ENCODE data around the gene DYNAP.

Gene DYNAP, protein sequence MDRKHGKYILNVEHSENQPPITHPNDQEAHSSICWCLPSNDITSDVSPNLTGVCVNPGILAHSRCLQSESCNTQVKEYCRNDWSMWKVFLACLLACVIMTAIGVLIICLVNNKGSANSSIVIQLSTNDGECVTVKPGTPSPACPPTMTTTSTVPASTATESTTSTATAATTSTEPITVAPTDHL

GRCh38 chr18:54590945-54591344 is at the start of gene DYNAP:
DYNAP (plus strand) TSS chr18:54591245; CDS start chr18:54591283, 38 bp downstream.
- no peak for TF ChIP-seq CTCF (IDR thresholded peaks at IDR 0.05)
- H3K4me1 ChIP-seq: no peaks in the 10 kb centered on the region
- no peak within 1 kb of the TSS for H2AFZ ChIP-seq
- no peaks in the 10 kb centered on the region for H3K27me3 ChIP-seq (ENCODE audit: control insufficient read depth, insufficient read depth, low read length)
- H3K9me3 ChIP-seq (ENCODE audit: control insufficient read depth, low read length): no peaks in the 10 kb centered on the region
- no peak within 1 kb of the TSS for H3K4me3 ChIP-seq (ENCODE audit: low read depth, low read length)
- no peaks in the 10 kb centered on the region for H3K36me3 ChIP-seq (ENCODE audit: control insufficient read depth, insufficient read depth, low read length)
- no peak within 1 kb of the TSS for H3K4me2 ChIP-seq (ENCODE audit: low read length)
- no peaks in the 10 kb centered on the region for H3K79me2 ChIP-seq
- H3K9ac ChIP-seq: no peak within 1 kb of the TSS
- no peak within 1 kb of the TSS for H3K27ac ChIP-seq

DNA sequence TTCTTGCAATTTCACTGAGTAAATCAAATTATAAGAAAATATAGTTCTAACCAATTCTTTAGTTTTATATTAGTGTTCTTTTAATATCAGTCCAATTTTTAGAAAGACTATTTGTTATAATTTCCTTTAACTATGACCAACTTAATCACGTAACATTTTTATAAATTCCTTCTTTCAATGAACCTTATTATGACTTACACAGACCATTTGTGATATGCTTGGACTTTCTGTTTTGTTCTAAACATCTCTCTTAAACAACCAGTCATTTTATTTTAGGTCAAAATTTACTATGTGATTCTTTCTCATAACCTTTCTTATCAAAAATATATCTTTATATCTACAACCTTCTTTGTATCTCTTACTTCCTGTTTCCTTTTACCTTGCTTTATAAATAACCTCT is 39.5 kb upstream of the DYNAP start:
- H3K9ac ChIP-seq: no peak overlapping the region
- no peak overlapping the region for H2AFZ ChIP-seq
- no peaks in the 10 kb centered on the region for H3K4me1 ChIP-seq
- H3K4me3 ChIP-seq (ENCODE audit: low read depth, low read length): no peak overlapping the region
- TF ChIP-seq CTCF (IDR thresholded peaks at IDR 0.05): no peak
- no peaks in the 10 kb centered on the region for H3K9me3 ChIP-seq (ENCODE audit: control insufficient read depth, low read length)
- no peak overlapping the region for H3K4me2 ChIP-seq (ENCODE audit: low read length)
- H3K79me2 ChIP-seq: no peaks in the 10 kb centered on the region
- no peak overlapping the region for H3K27ac ChIP-seq
- no peaks in the 10 kb centered on the region for H3K36me3 ChIP-seq (ENCODE audit: control insufficient read depth, insufficient read depth, low read length)
- H3K27me3 ChIP-seq (ENCODE audit: control insufficient read depth, insufficient read depth, low read length): no peaks in the 10 kb centered on the region

GRCh38 chr18:54555286-54555685 is 35.8 kb upstream of the DYNAP start:
- no peaks in the 10 kb centered on the region for H3K36me3 ChIP-seq (ENCODE audit: control insufficient read depth, insufficient read depth, low read length)
- no peak overlapping the region for H3K9ac ChIP-seq
- no peak overlapping the region for H3K4me3 ChIP-seq (ENCODE audit: low read depth, low read length)
- H3K27me3 ChIP-seq (ENCODE audit: control insufficient read depth, insufficient read depth, low read length): no peaks in the 10 kb centered on the region
- TF ChIP-seq CTCF (IDR thresholded peaks at IDR 0.05): no peak
- H3K4me2 ChIP-seq (ENCODE audit: low read length): no peak overlapping the region
- no peak overlapping the region for H3K27ac ChIP-seq
- H3K79me2 ChIP-seq: no peaks in the 10 kb centered on the region
- H3K4me1 ChIP-seq: no peaks in the 10 kb centered on the region
- no peaks in the 10 kb centered on the region for H3K9me3 ChIP-seq (ENCODE audit: control insufficient read depth, low read length)
- no peak overlapping the region for H2AFZ ChIP-seq

DNA sequence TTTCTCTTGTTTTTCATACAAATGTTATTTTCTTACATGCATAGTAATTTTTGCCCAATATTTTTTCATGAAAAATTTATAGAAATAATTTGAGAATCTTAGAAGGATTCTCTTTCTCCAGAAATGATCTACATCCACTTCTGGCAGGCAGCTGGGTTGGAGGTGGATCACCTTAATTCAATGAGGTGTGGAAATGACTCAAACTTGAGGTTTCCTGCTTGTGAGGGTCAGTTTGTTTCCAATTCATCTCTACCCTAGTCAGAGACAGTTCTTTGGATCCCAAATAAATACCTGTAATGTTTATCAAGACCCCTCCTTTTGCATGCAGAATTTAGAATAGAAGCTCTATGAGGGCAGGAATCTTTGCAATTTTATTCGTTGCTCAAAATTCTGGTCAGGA is 35.0 kb upstream of the DYNAP start:
- H3K9me3 ChIP-seq (ENCODE audit: control insufficient read depth, low read length): no peaks in the 10 kb centered on the region
- no peak overlapping the region for H3K27ac ChIP-seq
- H3K4me1 ChIP-seq: no peaks in the 10 kb centered on the region
- H3K27me3 ChIP-seq (ENCODE audit: control insufficient read depth, insufficient read depth, low read length): no peaks in the 10 kb centered on the region
- no peak for TF ChIP-seq CTCF (IDR thresholded peaks at IDR 0.05)
- H3K4me3 ChIP-seq (ENCODE audit: low read depth, low read length): no peak overlapping the region
- H3K4me2 ChIP-seq (ENCODE audit: low read length): no peak overlapping the region
- H3K9ac ChIP-seq: no peak overlapping the region
- H3K36me3 ChIP-seq (ENCODE audit: control insufficient read depth, insufficient read depth, low read length): no peaks in the 10 kb centered on the region
- no peak overlapping the region for H2AFZ ChIP-seq
- H3K79me2 ChIP-seq: no peaks in the 10 kb centered on the region

- no peak for TF ChIP-seq CTCF (IDR thresholded peaks at IDR 0.05)
- Histone ChIP-seq H3K79me2 (no peaks in the 10 kb centered on the region), H2AFZ (no peak overlapping the region), H3K27me3 (ENCODE audit: control insufficient read depth, insufficient read depth, low read length) (no peaks in the 10 kb centered on the region), H3K4me1 (no peaks in the 10 kb centered on the region), H3K9ac (no peak overlapping the region), H3K4me3 (ENCODE audit: low read depth, low read length) (no peak overlapping the region), H3K36me3 (ENCODE audit: control insufficient read depth, insufficient read depth, low read length) (no peaks in the 10 kb centered on the region), H3K4me2 (ENCODE audit: low read length) (no peak overlapping the region), H3K27ac (no peak overlapping the region), H3K9me3 (ENCODE audit: control insufficient read depth, low read length) (no peaks in the 10 kb centered on the region)
Measured at GRCh38 chr18:54557958-54558357, 33.1 kb upstream of the DYNAP start.
